GM19240 (cell line): Measurements from ENCODE around the gene TMEM242.
"Not testable (repeated sequence)": the region's sequence is repeated elsewhere in the genome, so short reads cannot be mapped to it uniquely, and the experiment has no call there.

Experiments
- DNase-seq: peaks from one replicate; pipeline ENCODE4 v3.0.0; 2011; ENCODE audit warnings: low spot score; ENCODE audit not compliant: insufficient read length

TMEM242 gene

DNA sequence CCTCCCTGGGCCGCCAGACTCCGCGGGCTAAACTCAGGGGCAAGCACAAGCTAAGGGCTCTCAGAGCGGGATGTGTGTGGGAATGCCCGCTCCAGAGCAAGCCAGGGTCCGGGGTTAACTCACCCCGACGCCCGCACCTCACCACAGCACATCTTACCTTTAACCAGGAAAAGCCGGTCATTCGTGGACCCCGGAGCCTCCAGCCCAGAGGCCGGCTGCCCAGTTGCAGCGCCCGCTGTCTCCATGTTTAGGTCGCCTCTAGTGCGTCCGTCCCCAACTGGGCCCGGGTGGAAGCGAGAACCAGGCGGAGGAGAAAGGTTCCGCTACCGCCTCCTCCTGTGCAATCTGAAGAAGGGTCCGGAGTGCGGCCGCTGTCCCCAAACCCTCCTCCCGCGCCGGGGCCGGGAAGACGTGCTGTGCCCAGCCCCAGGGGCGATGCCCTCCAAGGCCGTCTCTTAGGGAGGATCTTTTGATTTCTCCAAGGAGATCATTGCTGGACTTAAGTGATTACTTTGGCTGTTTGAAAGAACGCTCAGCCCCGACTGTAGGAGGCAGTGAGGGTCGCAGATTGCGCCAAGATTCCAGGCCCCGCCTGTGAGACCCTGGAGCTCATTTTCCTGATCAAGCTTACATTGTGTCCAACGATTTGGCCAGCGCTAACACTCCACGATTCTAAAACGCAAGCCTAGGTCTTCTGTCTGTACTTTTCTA lies at the start of gene TMEM242:
TSS of gene TMEM242 (minus strand) at position 265 of the 711 bp plus-strand sequence. CDS start at position 245, 20 bp downstream.
- DNase-seq, result peak; percentile 57

DNA sequence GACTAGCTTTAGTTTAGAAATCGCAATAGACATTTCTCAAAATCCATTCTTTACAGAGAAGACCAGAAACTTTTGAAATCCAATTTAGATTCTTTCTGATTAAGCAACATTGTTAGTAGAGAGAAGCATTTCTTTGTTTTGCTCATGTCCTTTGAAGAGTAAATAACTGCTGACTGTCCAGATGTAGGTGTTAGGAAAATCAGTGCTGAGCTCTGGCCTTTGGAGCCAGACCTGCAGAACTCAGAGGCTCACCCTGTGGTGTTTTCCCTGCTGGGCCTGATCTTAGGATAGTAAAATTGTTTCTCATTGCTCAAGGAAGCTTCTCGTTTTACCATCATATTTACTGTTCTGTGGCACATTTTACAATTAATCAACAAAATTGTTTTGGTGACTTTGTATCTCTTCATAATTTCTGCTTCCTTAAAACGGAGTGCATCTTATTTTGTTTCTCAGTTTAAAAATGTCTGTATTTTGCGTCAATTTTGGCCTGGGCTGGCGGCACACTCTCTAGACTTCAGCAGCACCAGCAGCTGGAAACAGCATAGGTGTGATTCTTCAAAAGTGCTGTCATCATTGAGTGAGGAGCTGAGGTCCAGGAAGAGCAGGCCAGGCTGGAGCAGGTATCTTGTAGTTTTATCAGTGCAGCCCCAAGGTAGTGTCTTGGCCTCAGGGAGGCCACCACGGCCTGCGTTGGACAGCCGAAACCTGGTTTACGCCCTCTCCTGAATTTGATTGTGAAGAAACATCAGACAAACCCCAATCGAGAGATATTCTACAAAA lies 49.4 kb upstream of the TMEM242 start:
- no peak for DNase-seq

DNA sequence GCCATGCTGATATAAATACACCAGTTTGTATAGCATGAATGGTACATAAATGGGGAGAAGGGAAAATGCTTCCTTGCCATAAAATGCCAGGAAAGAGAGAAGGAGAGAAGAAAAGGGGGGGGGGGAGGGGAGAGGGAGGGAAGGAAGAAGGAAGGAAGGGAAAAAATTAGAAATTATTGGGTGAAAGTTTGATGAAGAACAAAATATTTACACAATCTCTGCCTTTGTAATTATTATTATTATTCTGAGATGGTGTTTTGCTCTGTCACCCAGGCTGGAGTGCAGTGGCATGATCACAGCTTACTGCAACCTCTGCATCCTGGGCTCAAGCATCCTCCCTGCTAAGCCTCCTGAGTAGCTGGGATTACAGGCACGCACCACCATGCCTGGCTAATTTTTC lies 47.4 kb upstream of the TMEM242 start:
- no peak for DNase-seq

DNA sequence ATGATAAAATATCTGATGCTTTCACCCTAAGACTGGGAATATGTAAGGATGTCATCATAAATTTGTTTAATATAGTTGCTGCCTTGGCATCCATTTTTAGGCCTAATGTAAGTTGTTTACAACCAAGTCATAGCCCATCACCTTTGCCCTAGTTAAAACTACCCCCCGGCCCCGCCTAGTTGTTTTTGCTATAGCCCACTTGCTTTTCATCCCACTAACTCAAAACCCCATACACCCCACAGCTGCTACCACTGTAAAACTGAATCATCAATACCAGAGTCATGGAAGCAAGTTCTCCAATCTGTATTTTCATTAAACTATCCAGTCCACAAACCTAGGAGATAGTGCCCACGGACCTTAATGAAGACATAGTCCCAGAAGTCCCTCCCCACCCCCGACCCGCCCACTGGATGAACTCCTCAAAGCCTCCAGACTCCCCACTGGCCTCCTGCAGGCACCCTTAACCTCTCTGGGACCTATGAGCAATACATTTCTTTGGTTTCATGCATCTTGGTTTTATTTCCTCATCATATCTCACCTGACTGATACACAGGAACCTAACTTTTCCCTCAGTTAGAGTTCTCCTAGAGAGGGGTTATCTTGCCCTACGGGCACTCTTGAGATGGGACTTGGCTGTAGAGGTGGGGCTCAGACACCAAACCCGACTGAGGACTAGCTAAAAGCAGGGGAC lies 45.2 kb upstream of the TMEM242 start:
- no peak for DNase-seq

DNA sequence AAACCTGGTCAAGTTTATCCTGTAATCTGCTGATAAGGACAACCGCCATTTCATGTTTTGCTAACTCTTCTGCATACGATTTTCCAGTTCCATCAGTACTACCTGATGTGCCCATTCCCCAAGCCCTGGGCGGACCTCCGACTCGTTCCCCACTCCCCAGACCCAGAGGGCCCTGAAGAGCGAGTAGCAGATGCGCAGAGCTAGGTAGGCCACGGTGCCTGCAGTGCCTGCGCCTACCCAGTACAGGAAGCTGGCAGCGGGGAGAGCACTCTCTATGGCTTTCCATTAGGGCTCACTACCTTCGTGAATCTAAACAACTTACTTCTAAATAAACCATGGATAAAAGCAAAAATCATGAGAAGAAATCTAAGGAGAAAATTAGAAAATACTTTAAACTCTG lies 43.3 kb upstream of the TMEM242 start:
- no peak for DNase-seq

DNA sequence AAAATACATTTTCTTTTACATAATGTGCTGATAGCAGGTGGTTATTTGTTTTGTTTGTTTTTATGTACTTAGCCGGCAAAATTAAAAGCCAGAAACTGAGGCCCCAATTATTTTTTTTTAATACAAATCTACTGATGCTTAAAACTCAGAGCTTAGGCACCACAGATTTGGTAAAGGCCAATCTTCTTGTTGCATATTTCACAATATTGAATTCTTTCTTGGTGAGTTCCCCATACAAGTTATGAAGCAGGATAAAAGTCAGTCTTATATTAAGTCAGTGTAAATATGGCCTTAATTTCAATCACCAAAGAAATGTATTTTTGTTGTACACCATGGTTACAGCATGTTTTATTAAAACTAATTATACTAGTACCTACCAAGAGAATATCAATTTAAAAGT lies 41.4 kb upstream of the TMEM242 start:
- no peak for DNase-seq

DNA sequence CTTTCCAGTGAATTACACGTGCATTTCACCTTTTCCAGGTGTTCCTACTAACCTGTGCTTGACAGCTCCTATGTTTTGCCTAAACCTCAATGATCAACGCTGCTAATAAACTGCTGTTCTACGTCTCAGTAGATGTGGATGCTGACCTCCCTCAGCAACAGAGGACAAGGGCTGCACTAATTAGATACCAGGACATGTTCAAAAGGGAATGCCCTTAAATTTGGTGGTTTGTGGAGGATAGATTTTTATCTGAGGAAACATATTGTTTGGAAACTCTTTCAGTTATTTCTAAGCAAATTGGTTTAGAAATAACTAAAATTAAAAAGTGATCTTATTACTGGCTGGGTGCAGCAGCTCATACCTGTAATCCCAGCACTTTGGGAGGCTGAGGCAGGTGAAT lies 38.6 kb upstream of the TMEM242 start:
- DNase-seq, result no peak

DNA sequence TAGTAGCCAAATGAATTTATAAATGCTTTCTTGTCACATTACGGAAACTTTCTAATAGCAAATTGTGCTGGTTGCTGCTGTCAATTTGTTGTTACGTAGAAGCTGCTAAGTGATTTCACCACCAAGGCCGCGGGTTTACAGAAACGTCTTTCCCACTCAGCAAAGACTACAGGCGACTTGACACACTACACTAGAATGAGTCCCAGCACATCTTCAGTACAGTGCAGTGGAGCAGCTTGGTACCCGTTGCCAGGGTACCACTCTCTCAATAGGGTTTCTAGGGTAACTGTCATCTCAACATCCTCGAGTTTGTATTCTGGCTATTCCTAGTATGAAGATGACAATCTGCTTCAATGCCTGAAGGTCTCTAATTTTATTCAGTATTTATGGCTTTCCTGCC lies 35.0 kb upstream of the TMEM242 start:
- no peak for DNase-seq

DNA sequence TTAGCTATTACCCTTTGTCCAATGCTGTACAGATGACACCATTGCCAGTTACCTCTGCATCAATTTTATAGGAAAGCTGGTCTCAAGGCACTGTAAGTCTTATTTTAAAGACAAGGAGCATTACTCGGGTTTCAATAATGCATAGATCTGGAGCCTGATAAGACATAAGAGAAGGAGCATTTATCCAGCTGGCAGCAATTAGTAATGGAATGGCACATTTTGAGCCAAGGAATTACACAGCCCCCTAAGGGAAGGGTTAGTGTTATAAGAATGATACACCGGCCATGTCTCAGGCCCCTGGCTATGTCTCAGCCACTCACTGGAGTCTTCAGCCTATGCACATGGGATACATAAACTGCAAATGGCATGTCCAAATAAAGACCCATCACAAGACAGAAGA lies 23.1 kb upstream of the TMEM242 start:
- DNase-seq, result no peak

DNA sequence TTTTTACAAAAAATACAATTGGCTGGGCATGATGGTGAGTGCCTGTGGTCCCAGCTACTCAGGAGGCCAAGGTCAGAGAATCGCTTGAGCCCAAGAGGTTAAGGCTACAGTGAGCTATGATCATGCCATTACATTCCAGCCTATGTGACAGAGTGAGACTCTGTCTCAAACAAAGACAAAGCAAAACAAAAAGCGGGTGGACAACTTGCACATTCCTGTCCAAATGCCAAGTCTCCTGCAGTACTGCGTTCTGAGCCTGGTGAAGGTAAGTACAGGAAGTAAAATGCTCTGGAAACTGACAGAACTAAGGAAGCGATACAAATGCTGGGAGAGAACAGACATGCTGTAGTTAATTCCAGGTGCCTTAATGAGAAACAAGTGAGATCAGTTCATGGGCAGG lies 20.4 kb upstream of the TMEM242 start:
- no peak for DNase-seq

DNA sequence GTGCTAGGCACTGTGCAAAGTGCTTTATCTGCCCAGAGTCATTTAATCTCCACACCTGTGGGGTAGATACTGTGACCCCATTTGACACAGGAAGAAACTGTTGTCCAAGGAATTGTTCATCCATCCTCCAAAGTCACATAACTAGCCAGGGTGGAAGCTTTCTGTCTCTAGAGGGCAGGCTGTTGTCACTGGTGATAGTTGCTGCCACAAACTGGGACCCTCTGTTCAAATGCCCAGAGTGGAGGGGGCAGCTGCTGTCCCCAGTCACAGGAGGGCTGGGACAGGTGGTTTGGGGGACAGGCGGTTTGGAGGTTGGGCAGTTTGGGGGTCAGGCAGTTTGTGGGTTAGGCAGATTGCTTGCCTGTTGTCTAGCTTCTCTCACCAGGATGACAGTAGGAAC lies 16.1 kb upstream of the TMEM242 start:
- no peak for DNase-seq

DNA sequence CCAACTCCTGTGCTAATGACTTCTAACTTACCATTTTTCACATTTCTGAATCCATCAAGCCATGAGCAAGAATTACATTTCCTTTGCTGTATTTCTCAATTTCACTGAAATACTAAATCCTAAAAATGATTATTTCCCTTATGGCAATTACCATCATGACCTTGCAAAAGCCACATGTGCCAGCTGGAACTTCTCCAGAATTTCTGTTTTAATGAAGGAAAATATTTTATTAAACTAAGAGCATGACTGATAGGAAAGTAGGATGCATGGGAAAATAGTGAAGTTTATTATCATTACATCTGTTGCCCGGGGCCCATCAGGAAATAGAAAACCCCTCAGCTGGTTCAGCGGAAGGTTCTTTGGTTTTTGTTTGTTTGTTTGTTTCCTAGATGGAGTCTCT lies 14.4 kb upstream of the TMEM242 start:
- DNase-seq, result no peak

DNA sequence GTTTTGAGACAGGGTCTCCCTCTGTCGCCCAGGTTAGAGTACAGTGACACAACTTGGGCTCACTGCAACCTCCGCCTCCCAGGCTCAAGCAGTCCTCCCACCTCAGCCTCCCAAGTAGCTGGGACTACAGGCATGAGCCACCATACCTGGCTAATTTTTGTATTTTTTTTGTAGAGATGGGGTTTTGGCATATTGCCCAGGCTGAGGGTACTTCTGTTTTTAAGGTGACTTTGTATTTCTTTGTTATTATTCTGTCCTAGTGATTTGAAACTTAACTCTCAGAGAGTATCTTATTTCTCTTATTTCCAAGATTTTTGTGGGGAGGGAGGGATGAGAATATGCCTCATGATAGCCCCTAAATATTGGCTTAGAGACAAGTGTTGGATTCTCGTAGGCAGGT lies 14.0 kb upstream of the TMEM242 start:
- not testable (repeated sequence) for DNase-seq

DNA sequence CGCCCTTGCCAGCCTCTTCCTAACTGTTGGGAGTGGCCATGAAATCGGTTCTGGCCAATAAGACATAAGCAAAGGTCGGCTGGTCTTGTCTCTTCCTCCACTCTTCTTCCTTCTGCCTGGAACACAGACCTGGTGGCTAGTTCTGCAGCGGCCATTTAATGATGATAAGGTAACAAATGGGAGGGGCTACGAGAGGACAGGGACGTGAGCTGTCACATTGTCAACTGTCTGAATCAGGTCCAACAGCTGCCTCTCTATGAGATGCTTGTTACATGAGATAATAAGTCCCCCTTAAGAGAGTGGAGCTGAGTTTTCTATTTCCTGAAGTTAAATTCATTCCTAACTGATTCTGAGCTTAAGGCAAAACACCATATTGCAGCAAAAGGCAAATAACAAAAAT lies 12.5 kb upstream of the TMEM242 start:
- DNase-seq, result no peak

DNA sequence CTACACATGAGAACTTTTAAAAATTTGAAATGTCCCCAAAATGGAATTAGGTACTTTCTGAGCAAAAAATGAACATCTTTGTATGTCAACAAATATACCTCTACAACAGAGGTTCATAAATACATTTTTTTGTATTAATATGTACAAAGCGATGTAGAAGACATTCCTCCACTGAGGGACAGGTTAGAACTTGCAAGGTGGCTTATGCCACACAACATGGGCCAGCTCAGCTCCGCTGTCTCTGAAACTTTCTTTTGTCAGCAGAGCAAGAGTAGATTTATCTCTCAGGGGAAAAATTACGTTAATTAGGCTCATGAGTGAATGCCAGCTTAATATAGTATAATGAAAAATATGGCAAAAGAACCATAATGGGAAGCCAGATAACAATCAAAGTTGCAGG lies 10.6 kb upstream of the TMEM242 start:
- no peak for DNase-seq

DNA sequence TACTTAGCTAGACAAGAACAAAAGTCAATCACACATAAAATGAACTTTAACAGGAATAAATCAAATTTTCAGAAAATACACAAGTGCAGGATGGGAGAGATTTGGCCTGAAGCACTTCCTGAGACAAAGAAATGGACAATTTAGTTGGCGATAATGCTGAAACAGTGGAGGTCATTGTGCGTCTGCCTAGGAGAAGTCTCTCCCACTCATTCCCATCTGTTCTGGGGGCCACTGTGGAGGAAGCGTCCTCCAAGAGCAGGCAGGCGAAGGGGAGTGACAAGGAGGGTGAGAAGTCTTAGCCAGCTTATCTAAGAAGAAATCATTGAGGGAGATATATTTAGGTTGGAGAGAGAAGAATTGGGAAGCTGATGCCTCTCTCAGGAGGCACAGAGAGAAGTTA lies 10.2 kb upstream of the TMEM242 start:
- DNase-seq, result no peak

DNA sequence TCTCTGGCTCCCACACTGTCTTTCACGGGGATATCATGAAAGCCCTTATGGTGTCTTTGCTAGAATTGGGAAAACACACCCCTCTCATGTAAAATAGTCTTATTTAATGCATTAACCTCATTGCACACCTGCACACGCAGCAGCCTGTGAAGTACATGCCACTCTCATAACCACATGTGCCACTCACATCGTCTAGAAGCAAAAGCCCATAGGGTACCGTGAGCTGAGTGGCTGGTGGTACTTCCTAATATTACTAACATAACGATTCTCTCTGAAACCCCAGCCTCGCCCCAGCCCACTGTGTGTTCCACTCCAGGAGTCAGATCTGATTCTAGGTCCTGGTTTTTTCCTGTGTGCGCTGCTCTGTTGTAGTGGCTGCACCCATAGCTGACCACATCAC lies 9.5 kb upstream of the TMEM242 start:
- DNase-seq, result no peak

DNA sequence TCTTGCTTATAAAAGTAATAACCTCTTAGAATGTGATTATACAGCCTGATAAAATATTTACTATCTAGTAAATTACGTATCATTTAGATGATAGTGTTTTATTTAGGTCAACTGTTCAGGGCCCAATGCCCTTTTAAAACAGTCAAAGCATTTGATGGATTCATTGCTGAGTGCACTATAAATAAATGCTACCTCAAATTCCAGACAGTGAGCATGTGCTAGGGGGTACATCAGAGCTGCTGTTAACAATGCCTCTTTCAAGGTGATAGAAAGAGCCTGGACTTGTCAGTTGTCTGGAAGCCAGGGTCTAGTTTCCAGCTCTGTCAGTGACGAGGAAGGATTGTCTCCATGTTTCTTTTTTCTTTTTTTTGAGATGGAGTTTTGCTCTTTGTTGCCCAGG lies 7.5 kb upstream of the TMEM242 start:
- no peak for DNase-seq

DNA sequence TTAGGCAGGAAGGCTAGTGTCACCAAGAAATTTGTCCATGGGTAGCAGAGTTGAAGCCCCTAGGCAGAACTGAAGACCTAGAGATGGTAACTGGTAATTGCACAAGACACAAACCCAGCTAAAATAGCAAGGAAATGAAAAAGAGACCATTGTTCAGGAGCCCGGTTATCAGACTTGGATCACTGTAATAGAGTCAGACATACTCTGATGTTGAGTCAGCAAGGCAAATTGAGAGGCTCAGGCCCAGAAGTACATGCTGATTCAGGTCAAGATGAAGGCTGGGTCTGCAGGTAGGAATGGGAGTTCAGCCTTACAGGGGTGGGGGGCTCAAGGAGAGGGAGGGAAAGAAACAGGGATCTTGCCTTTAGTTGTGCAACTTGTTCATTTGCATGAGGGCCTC lies 6.5 kb upstream of the TMEM242 start:
- DNase-seq, result no peak

DNA sequence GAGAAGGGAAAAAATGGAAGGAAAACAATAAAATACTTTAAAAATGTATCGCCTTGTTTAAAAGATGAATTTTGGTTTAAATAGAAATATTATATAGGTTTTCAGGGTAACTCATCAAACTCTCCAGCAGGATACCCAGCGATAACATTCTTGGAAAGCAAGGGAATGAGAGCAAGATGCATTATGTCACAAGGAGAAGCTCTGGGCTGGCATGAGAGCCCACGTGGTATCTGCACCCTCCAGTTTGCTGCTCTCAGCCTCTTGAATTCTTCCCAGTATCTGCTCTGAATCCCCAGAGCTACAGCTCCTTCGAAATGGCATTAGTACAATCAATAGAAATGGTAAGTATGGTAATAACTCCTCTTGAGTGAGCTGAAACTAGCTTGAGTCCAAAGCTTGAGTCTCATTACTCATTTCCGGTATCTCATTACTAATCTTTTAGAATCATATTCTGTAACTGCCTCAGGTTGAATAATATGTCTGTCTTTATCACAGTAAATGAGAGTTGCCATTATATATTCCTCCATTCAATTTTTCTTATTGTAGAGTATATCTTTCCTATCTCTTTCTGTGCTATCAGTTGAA lies 4.9 kb upstream of the TMEM242 start:
- DNase-seq, result no peak

DNA sequence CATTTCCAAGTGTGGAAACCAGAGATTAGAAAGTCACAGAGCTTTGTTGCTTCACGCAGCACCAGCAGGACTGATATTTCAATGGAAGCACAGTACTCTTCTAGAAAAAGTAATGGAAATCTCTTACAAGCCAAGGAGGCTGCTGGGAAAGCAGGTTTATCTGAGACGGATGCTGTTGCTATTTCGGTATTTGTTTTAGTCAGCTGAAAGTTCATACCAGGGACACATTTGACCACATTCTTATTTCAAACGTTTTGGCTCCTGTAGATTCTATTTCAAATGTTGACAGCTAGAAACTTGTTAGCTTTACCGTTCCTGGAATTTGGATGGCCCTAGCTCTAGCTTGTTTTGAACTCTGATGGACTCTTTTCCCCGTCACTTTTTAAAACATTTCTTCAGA lies 3.7 kb upstream of the TMEM242 start:
- no peak for DNase-seq
